HK-2 (cell line): ENCODE measurements around the gene CROCC2.
A peak's percentile ranks its signal among the peaks of the same experiment; 100 is the strongest.

Experiments used
- DNase-seq: peaks from one replicate; pipeline ENCODE4 v3.0.0-alpha.2; 2018; ENCODE audit not compliant: unreplicated experiment

Gene CROCC2

GRCh38 chr2:240988146-240988545, 82.0 kb downstream of the CROCC2 start:
- DNase-seq = no peak

GRCh38 chr2:240988571-240989271, 82.6 kb downstream of the CROCC2 start:
- DNase-seq = no peak

- DNase-seq = no peak
These were observed 83.5 kb downstream of the CROCC2 start for GRCh38 chr2:240989451-240990265.

- no peak for DNase-seq
These were observed 84.1 kb downstream of the CROCC2 start for GRCh38 chr2:240990266-240990529.

GRCh38 chr2:240990726-240991377, 84.7 kb downstream of the CROCC2 start:
- no peak for DNase-seq

- DNase-seq = peak; percentile 84
These were observed 85.5 kb downstream of the CROCC2 start for GRCh38 chr2:240991378-240992263.

- DNase-seq = no peak
These were observed 86.6 kb downstream of the CROCC2 start for GRCh38 chr2:240992572-240993291.

- DNase-seq = no peak
These were observed 87.5 kb downstream of the CROCC2 start for GRCh38 chr2:240993446-240994170.

- DNase-seq = no peak
These were observed 88.2 kb downstream of the CROCC2 start for GRCh38 chr2:240994171-240994896.

GRCh38 chr2:240995041-240996021, 89.2 kb downstream of the CROCC2 start:
- no peak for DNase-seq

- no peak for DNase-seq
These were observed 90.2 kb downstream of the CROCC2 start for GRCh38 chr2:240996161-240996833.

GRCh38 chr2:240996834-240997140, 90.7 kb downstream of the CROCC2 start:
- no peak for DNase-seq

GRCh38 chr2:240997141-240997855, 91.2 kb downstream of the CROCC2 start:
- no peak for DNase-seq

GRCh38 chr2:240997856-240998705, 91.9 kb downstream of the CROCC2 start, which contains the start of gene SNED1:
Gene SNED1 (plus strand): TSS chr2:240998618. CDS start chr2:240998838, 220 bp downstream.
- peak; percentile 61 for DNase-seq

- no peak for DNase-seq
These were observed 92.5 kb downstream of the CROCC2 start for GRCh38 chr2:240998706-240998994.

GRCh38 chr2:240998995-240999791, 93.1 kb downstream of the CROCC2 start:
- no peak for DNase-seq
